GM12875 (cell line): ENCODE results near the gene TREML4.

Source experiments
- H3K4me3 ChIP-seq: one replicate; pipeline ENCODE4 v1.5.1; 2011; ENCODE audit warnings: low read depth, low read length, control low read depth
- CTCF ChIP-seq: IDR thresholded peaks from 2 replicates; pipeline ENCODE4 v1.5.1; 2011; ENCODE audit warnings: low read depth, mild to moderate bottlenecking, control low read depth, inconsistent platforms, low read length, moderate library complexity, borderline replicate concordance; ENCODE audit not compliant: insufficient read depth

The TREML4 gene

GRCh38 chr6:41272591-41273240, 44.6 kb downstream of the TREML4 start:
- no peak for TF ChIP-seq CTCF
- no peak overlapping the region for H3K4me3 ChIP-seq

DNA sequence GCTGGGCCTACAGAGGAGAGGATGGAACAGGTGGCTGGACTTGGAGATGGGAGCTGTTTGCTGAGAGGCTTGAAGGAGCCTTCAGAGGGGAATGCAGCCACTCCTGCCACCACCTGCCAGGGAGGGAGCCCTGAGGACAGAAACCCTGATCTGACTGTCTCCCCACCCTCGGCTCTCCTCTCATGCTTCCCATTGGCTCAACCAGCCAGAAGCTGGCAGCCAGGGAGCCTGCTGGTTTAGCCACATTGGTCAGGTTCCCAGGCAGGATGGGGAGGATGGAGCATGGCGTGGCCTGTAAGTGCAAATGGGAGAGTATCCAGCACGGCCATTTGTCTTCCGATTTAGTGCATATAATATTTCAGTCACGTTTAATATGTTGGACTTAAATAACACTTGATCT, 45.6 kb downstream of the TREML4 start:
- H3K4me3 ChIP-seq = no peak overlapping the region
- TF ChIP-seq CTCF = no peak

- no peak for TF ChIP-seq CTCF
- H3K4me3 ChIP-seq = no peak overlapping the region
Measured at GRCh38 chr6:41274256-41274655, 46.1 kb downstream of the TREML4 start.

- no peak for TF ChIP-seq CTCF
- no peak overlapping the region for H3K4me3 ChIP-seq
Measured at GRCh38 chr6:41275489-41275888, 47.3 kb downstream of the TREML4 start.

GRCh38 chr6:41277605-41278004, 49.5 kb downstream of the TREML4 start:
- TF ChIP-seq CTCF = no peak
- H3K4me3 ChIP-seq = no peak overlapping the region

DNA sequence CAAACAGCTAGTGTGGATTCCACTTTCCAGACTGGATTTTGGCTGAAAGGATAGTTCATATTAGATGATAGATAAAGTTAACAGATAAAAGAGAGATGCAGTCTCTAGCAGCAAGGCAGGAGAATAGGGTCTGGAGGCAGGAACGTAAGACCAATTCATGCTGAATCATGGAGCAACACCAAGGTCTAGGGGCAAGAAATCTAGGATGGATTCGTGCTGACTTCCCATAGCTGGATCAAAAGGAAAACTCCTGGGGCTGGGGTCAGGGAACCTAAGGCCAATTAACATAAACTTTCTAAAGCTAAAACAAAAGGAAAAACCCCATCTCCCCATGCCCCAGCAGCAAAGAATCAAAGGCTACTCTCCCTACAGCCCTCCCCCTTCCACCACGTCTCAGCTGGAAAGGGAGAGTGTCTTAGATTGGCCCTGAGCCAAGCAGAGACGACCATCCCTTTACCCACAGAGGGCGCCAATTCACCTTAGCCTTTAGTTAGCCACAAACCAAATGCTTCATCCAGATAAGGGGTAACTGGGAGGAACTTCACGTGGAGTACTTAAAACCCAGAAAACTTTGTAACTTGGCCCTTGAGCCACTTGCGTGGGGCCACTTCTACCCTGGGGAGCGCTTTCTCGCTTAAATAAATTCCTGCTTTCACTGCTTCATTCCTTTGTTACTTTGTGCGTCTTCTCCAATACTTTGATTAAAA, 50.7 kb downstream of the TREML4 start:
- TF ChIP-seq CTCF = peak; percentile 71

More for the DNA sequence above, 50.7 kb downstream of the TREML4 start:
- H3K4me3 ChIP-seq = no peak overlapping the region
